Kidney epithelial cell (primary cell): ENCODE data around the gene CNTNAP2. TPM values are rescaled to one million over a fixed set of nuclear protein-coding genes. Genes with fewer than 3 reads are reported as not detected.

Experiments
- DNase-seq: peaks from one replicate; pipeline ENCODE4 v3.0.0-alpha.2; 2010; ENCODE audit warnings: low read depth
- H3K27me3 ChIP-seq: 2 replicates; pipeline ENCODE4 v1.6.0; 2011; ENCODE audit warnings: low read length; ENCODE audit not compliant: control insufficient read depth, insufficient read depth
- H3K36me3 ChIP-seq: 2 replicates; pipeline ENCODE4 v1.5.1; 2011; ENCODE audit warnings: low read length; ENCODE audit not compliant: control insufficient read depth, insufficient read depth
- H3K4me3 ChIP-seq: 2 replicates; pipeline ENCODE4 v1.5.1; 2011; ENCODE audit warnings: low read depth, mild to moderate bottlenecking, control low read depth, low read length
- total RNA-seq: library from RNA; depleted of rRNA; stranded (reverse); fragments of >200 nt; gene quantifications from 2 replicates; pipeline ENCODE4 v1.2.3, GENCODE V29; 2015
- TF ChIP-seq, protein P1 (sequence below): IDR thresholded peaks from 2 replicates; pipeline ENCODE4 v1.5.1; 2011; ENCODE audit warnings: mild to moderate bottlenecking, moderate library complexity, low read length, control low read depth, inconsistent platforms; ENCODE audit not compliant: insufficient read depth, poor library complexity, severe bottlenecking

Gene CNTNAP2
- total RNA-seq, 1 donor from 2014 or later, result 14.0 TPM

DNA sequence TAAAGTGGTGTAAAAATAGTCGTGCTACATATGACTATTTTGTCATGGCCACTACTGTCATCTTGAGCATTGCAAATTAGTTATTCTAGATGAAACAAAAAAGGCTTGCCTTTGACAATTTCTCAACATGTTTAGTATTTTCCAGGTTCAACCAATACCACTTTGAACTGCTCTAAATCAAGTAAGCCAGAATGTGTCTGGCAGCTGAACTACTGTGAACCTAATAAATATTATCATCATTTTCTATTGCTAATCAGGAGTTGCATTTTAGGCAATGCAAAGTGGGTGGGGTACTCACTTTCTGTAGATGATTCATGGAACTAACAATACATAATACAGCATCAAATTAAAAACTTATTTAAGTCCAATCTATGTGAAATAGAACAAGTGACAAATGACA is 877.2 kb downstream of the CNTNAP2 start:
- no peaks in the 10 kb centered on the region for H3K36me3 ChIP-seq
- H3K27me3 ChIP-seq, result no peaks in the 10 kb centered on the region
- TF ChIP-seq, protein P1, sequence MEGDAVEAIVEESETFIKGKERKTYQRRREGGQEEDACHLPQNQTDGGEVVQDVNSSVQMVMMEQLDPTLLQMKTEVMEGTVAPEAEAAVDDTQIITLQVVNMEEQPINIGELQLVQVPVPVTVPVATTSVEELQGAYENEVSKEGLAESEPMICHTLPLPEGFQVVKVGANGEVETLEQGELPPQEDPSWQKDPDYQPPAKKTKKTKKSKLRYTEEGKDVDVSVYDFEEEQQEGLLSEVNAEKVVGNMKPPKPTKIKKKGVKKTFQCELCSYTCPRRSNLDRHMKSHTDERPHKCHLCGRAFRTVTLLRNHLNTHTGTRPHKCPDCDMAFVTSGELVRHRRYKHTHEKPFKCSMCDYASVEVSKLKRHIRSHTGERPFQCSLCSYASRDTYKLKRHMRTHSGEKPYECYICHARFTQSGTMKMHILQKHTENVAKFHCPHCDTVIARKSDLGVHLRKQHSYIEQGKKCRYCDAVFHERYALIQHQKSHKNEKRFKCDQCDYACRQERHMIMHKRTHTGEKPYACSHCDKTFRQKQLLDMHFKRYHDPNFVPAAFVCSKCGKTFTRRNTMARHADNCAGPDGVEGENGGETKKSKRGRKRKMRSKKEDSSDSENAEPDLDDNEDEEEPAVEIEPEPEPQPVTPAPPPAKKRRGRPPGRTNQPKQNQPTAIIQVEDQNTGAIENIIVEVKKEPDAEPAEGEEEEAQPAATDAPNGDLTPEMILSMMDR, result no peak
- DNase-seq, result no peak
- no peak overlapping the region for H3K4me3 ChIP-seq

DNA sequence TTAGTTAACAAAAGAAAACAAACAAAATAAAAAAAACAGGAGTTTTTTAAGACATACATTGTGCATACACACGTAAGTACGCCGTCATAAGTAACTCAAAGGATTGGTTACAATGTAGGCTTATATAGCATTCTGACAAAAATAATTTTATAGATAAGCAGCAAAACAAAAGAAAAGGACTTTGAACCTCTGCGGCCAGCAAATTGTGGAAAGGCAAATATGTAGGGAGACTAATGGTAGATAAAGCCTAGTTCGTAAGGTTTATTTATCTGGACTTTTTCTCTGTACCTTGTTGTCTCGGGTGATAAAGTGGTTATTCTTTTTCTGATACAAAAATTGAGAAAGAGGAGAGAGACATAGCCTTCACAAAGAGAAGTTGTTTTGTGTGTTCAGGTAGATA is 891.9 kb downstream of the CNTNAP2 start:
- no peaks in the 10 kb centered on the region for H3K36me3 ChIP-seq
- H3K27me3 ChIP-seq, result no peaks in the 10 kb centered on the region
- TF ChIP-seq, protein P1, result no peak
- no peak overlapping the region for H3K4me3 ChIP-seq
- no peak for DNase-seq

DNA sequence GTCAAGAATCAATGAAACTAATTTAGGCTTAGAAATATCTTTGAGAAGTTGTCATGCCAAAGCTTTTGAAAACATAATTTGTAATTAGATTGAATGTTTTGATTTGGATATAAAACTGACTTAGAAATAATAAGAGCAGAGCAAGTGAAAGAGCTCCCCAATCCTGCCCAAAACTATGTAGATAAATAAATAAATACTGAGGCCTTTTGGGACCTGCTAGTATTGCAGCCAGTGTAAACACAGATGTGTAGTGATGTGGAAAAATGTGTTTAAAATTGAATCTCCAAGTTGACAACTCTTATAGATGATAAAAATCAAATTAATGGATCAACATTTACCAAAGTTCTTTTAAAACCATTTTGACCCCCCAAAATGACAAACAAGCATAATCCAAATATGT is 896.1 kb downstream of the CNTNAP2 start:
- no peak for DNase-seq
- TF ChIP-seq, protein P1, result no peak
- no peaks in the 10 kb centered on the region for H3K36me3 ChIP-seq
- H3K4me3 ChIP-seq, result no peak overlapping the region
- no peaks in the 10 kb centered on the region for H3K27me3 ChIP-seq

DNA sequence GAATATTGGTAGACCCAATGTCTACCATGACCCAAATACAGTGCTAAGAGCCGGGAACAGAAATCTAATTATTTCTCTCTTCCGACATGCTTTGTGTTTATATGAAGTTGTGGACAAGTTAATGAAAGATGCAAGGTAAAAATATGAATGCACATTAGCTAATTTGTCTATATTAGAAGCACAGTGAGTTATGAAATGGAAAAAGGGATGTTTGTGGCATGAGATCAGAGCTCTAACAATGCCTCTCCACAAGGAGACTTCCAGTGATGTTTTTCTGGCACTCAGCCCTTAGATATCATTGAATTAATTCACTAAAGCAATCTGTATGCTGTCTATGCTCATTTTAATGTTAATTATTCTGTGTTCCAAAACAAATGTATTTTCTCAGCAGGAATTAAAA is 897.2 kb downstream of the CNTNAP2 start:
- TF ChIP-seq, protein P1, result no peak
- Histone ChIP-seq H3K4me3 (no peak overlapping the region), H3K36me3 (no peaks in the 10 kb centered on the region), H3K27me3 (no peaks in the 10 kb centered on the region)
- no peak for DNase-seq

DNA sequence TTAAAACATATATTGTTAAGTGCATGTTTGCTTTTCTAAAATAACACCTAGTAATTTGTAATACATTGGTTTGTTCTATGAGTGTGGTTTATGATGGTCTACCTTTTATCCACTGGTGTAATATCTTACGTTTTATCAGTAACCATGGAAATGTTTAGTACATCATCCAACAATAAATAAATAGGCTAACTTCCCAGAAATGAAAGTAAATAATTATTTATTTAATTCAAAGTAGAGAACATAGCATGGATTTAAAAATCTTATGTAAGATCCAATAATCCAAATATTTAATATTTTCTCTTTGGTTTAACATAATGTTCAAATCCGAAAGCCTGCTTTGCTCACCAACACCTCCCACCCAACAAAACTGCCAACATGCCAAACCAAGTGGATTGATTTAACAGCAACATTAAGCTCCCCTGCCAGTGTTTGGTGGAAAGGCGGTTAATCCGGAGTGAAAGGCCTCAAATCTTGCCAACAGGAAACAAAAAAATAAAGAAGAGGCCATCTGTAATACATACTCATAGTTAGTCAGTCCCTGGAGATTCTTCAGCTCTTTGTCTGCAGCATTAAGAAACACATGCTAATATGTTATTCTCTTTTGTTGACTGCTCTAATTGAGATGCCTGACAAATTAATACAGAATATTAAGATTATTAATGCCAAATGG is 897.8 kb downstream of the CNTNAP2 start:
- TF ChIP-seq, protein P1, result no peak
- Histone ChIP-seq H3K36me3 (no peaks in the 10 kb centered on the region), H3K4me3 (no peak overlapping the region), H3K27me3 (no peaks in the 10 kb centered on the region)
- no peak for DNase-seq

DNA sequence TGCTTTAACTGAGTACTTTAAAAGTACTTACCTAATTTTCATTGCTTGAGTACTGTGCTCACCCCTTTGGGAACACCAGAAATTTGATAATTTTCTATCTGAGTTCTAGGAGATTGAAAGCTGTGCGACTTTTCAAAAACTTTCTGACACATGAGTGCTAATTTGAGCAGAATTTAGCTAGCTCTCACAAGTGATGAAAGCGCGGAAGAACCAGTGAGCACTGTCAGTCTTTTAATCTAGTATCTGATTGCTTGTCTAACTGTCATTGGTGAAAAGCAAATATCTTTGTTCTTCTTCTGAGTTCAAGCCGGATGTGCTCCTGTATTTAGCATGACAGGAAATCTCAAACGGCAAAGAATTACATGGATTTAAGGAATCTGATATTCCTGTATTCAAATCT is 899.4 kb downstream of the CNTNAP2 start:
- DNase-seq, result no peak
- no peaks in the 10 kb centered on the region for H3K27me3 ChIP-seq
- H3K36me3 ChIP-seq, result no peaks in the 10 kb centered on the region
- H3K4me3 ChIP-seq, result no peak overlapping the region
- TF ChIP-seq, protein P1, result no peak
